SW 1271 (cell line): ENCODE data around the gene NUAK2.

ENCODE experiments used
- DNase-seq, 2 experiments: peaks; one replicate each; lab custom pipeline; 2025; lab: John Stamatoyannopoulos, UW

NUAK2 gene

GRCh38 chr1:205274041-205274691, 47.4 kb downstream of the NUAK2 start:
- no peak for DNase-seq

DNA sequence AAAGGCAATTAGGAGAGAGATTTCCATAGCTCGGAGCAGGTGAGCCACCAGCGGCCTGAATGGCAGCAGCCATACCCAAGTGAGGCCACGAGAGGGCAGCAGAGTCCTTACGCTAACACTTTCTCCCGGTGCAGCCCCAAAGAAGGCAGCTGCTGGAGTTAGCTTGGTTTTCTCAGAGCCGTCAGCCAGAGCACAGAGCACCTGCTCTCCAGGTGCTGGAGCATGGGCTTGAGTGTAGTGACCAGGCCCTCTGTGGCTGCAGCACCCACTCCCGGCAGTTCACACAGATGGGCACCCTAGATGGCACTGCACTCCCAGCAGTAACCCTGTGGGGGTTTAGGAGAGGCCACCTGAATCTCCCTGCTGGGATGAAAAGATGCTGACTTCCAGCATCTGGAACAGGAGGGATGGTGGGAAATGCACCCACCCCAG, 48.0 kb downstream of the NUAK2 start:
- peak in 1 of 2 experiments; percentile 41 for DNase-seq

- DNase-seq, result no peak
Observed at GRCh38 chr1:205272536-205272935, 49.0 kb downstream of the NUAK2 start.

DNA sequence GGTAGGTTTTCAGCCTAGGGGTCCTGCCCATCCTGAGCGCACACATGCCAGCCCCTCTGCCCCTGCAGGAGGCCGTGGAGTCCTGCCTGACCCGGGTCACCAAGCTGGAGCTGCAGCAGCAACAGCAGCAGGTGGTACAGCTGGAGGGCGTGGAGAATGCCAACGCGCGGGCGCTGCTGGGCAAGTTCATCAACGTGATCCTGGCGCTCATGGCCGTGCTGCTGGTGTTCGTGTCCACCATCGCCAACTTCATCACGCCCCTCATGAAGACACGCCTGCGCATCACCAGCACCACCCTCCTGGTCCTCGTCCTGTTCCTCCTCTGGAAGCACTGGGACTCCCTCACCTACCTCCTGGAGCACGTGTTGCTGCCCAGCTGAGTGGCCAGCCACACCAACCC, 49.8 kb downstream of the NUAK2 start:
- DNase-seq, result no peak

DNA sequence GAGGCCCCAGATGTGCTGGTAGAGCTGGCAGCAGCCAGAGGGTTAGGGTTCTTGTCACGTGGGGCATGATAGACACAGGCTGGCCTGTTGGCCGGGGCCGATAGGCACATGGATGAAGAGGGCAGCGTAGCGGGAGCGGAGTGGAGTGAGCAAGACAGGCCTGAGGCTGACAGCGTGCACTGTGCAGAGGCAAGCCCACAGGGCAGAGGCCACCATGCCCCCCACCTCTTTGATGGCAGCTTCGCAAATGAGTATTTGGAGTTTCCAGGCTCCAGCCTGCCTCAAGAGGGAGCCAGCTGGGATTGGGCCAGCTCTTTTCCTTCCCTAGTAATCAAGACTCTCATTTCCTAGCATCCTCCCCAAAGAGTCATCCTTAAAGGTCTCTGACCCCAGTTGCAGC, 50.3 kb downstream of the NUAK2 start:
- DNase-seq, result no peak

- no peak for DNase-seq
Observed at GRCh38 chr1:205270764-205271163, 50.8 kb downstream of the NUAK2 start.

DNA sequence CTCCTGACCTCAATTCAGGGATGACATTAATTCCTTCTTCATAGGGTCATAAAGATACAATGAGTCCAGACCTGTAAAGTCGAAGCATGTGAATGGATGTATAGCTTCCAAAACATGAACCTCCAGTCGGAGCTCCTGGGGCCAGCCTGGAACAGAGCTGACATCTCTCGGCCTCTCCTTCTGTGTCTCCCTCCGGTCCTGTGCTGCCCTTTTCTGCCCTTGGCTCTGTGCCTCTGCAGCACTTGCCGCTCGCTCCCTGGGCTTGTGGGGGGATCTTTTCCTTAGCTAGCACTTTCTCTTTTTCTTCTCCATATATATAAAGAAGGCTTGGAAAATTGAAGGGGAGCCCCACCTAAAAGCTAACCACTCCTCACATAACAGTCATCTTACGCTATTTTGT, 51.3 kb downstream of the NUAK2 start:
- DNase-seq, result no peak

DNA sequence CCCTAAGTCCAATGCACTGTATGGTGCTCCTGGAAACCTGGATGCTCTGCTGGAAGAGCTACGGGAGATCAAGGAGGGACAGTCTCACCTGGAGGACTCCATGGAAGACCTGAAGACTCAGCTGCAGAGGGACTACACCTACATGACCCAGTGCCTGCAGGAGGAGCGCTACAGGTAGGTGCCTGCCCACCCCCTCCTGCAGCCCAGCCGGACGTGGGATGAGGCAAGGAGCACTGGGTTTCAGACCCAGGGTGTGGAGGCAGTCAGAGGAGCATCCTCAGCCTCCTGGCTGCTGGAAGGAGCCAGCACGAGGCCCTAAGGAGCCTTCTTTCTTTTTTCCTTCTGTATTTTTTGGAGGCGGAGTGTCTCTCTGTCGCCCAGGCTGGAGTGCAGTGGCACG, 51.8 kb downstream of the NUAK2 start:
- no peak for DNase-seq

- DNase-seq, result no peak
Observed at GRCh38 chr1:205268846-205269680, 52.5 kb downstream of the NUAK2 start.

- no peak for DNase-seq
Observed at GRCh38 chr1:205267306-205267902, 54.1 kb downstream of the NUAK2 start.

DNA sequence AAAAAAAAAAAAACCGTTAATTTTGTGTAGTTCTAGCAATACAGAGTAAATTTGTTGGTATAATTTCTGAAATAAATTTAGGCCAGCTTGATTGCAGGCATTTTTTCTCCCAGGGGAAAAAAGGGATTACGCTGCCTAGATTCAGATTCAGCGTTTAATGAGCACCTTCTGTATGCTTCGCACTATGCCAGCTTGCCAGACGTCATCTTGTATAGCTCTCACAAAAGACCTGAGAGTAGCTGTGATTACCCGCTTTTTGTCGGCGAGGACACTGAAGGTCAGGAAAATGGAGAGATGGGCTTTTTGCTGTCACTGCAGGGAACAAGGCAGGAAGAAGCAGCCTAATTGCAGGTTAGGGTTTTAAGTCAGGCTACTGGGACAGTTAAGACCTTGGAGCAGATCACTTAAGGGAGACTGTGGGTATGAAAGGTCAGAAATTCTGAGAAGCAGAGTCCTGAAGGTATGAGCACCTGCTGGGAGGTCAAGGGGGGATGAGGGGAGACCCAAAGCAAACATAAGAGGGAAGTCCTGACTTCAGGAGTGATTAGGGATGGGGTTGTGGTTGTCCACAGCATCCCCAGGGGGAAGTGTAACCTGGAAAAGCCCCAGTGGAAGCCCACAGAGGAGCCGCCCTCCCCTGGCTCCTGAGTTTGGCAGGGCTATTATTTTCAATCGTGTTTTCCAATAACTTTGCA, 54.8 kb downstream of the NUAK2 start:
- DNase-seq, result no peak

DNA sequence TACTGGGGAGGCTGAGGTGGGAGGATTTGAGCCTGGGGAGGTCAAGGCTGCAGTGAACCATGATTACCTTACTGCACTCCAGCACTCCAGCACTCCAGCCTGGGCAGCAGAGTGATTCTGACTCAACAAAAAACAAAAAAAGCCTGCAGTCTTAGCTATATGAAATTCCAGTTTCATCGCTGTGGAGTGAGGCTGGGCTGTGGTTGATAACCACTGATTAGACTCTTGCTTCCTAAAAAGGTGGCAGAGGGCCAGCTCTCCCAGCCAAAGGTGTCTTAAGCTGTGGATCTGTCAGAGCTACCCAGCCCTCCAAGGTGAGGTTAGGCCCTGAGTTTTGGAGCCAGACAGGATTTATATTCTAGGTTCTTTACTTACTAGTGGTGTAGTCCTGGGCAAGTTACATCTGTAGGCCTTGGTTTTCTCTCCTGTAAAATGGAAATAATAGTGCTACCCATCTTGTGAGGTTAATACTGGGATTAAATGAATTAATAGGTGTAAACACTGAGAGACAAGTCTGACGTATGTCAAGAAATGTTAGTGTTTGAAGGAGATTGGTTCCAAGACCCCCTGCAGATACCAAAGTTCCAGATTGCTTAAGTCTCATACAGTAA, 57.9 kb downstream of the NUAK2 start:
- no peak for DNase-seq

GRCh38 chr1:205262731-205263171, 58.8 kb downstream of the NUAK2 start:
- DNase-seq, result no peak

- no peak for DNase-seq
Observed at GRCh38 chr1:205261946-205262691, 59.4 kb downstream of the NUAK2 start.

DNA sequence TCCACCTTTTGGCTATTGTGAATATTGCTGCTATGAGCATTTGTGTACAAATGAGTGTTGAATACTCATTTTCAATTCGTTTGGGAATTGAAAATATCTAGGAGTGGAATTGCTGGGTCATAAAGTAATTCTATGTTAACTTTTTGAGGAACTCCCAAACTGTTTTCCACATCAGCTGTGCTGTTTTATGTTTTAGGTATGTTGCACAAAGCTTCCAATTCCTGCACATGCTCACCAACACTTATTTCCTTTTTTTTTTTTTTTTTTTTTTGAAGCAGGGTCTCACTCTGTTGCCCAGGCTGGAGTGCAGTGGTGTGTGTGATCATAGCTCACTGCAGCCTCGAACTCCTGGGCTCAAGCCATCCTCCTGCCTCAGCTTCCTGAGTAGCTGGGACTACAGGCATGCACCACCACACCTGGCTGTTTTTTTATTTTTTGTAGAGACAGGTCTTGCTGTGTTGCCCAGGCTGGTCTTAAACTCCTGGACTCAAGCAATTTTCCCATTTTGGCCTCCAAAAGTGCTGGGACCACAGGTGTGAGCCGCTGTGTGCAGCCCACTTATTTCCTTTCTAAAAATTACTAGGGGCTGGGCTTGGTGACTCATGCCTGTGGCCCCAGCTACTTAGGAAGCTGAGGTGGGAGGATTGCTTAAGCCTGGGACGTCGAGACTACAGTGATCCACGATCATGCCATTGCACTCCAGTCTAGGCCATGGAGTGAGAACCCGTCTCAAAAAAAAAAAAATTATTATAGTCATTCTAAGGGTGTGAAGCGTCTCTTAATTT, 60.4 kb downstream of the NUAK2 start:
- no peak for DNase-seq

DNA sequence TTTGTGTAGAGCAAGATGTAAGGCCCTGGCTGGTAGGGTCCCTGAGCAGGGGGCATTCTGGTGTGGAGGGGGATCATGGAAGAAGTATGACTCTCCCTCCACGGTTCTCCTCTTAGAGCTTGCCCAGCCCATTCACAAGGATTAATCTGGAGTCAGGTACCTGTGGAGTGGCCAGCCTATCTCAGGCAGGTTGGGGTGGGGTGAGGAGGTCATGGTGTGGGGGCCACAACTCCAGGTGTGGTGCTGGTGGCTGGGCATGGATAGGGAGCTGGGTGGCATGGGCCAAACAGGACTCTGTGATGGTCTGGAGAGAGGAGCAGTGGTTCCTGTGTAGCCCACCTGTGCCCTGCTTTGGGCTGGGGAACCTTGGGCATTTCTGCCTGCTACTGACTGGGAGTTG, 61.5 kb downstream of the NUAK2 start:
- no peak for DNase-seq

DNA sequence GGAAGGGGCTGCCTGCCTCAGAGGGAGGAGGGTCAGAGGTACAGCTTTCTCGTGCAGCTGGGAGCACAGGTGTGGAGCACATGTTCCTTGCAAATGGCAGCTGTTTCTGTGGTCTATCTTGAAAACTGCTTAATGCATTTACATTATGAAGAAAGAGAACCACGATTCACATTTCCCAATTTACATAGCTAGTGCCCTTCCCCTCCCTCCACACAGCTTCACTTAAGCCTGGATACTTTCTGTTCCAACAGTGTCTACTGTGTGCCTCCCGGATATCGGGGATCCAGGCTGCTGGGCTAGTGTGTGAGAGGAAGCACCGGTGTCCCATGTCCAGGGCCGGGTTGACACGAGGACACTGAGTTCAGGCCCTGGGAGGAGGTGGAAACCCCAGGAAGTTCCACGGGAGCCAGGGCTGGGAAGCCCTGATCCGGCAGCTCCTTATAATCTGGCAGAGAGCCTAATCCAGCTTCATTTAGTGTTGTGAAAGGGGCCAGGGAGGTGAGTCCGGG, 62.2 kb downstream of the NUAK2 start:
- DNase-seq, result no peak

DNA sequence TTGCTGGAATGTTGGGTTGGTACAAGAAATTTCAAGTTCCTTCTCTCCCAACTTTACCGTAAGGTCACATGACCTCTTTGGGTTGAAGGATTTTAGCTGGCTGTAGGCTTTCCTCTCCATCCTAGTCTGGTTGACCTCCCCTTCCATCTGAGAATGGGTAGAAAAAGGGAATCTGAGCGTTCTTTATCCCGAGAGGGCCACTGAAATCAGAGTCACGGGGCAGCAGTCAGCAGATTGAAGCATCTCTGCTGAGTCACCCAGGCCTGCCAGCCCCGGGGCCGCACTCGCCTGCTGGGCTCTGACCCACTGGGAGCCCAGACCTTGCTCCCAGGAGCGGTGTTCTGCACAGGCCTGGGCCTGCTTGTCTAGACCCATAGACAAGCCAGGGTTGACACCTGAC, 62.8 kb downstream of the NUAK2 start:
- DNase-seq, result no peak

DNA sequence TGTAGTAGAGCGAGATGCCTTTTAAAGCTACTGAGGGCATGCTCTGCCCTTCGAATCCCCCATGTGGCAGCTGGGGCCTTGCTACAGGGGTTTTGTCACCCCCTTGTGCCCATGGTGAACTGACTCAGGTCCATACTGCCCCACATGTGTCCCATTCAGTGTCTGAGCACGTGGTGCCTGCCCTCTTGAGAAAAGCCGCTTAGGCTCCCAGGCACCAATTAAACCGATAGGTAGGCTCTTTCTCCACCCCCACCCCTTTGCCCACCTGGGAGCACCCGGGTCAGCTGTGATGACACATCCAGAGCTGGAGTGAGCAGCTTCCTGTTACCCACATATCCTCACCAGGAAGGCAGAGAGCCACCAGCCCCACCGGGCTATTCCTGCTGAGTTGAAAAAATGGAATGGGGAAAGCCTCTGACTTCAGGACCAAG, 63.3 kb downstream of the NUAK2 start:
- DNase-seq, result no peak

GRCh38 chr1:205257735-205258134, 63.8 kb downstream of the NUAK2 start:
- no peak for DNase-seq
